BE2C (cell line): ENCODE measurements around the gene GNG7.

Experiments
- DNase-seq: peaks from one replicate; pipeline ENCODE4 v3.0.0-alpha.2; 2020
- H3K27me3 ChIP-seq: fragments of 250-450 bp; sonication (Bioruptor Pico); 2 replicates; pipeline ENCODE4 v1.5.1; 2020; ENCODE audit warnings: mild to moderate bottlenecking
- H3K36me3 ChIP-seq: fragments of 250-450 bp; sonication (Bioruptor Pico); 2 replicates; pipeline ENCODE4 v1.5.1; 2020; ENCODE audit warnings: mild to moderate bottlenecking
- H3K4me1 ChIP-seq: fragments of 250-450 bp; sonication (Bioruptor Pico); 2 replicates; pipeline ENCODE4 v1.5.1; 2020
- H3K4me3 ChIP-seq: 2 replicates; pipeline ENCODE4 v1.5.1; 2011; ENCODE audit warnings: low read depth, low read length
- H3K9me3 ChIP-seq: fragments of 250-450 bp; sonication (Bioruptor Pico); 2 replicates; pipeline ENCODE4 v1.5.1; 2020
- CTCF ChIP-seq: IDR thresholded peaks from 2 replicates; pipeline ENCODE4 v1.5.1; 2012; ENCODE audit warnings: mild to moderate bottlenecking, low read depth, low read length

GNG7 gene

DNA sequence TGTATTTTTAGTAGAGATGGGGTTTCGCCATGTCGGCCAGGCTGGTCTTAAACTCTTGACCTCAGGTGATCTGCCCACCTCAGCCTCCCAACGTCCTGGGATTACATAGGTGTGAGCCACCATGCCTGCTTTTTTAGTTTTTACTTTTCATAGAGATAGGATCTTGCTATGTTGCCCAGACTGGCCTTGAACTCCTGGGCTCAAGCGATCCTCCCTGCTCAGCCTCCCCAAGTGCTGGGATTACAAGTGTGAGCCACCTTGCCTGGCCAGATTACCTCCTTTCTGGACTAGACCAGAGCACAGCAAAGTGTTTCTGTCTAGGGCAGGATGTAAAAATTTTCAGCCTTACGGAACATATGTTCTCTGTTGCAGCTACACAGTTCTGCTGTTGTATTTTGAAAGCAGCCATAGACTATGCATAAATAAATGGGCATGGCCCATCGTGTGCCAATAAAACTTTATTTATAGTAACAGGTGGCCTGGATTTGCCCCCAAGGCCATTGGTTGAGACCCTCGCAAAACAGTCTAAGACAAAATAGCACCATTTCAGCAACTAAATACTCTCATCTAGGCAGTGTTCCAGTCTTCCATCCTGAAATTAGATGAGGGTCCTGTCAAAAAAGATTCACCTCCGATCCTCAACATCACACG lies 36.0 kb downstream of the GNG7 start:
- H3K27me3 ChIP-seq = no peaks in the 10 kb centered on the region
- H3K9me3 ChIP-seq = no peaks in the 10 kb centered on the region
- no peak for TF ChIP-seq CTCF
- no peaks in the 10 kb centered on the region for H3K4me1 ChIP-seq
- no peak for DNase-seq
- H3K4me3 ChIP-seq = no peak overlapping the region
- H3K36me3 ChIP-seq = no peaks in the 10 kb centered on the region

GRCh38 chr19:2665103-2665502 lies 37.4 kb downstream of the GNG7 start:
- no peak for DNase-seq
- TF ChIP-seq CTCF = no peak
- no peaks in the 10 kb centered on the region for H3K4me1 ChIP-seq

GRCh38 chr19:2663920-2664571 lies 38.4 kb downstream of the GNG7 start:
- no peaks in the 10 kb centered on the region for H3K36me3 ChIP-seq
- H3K27me3 ChIP-seq = no peaks in the 10 kb centered on the region
- DNase-seq = no peak
- no peak; the same call in none of the 2 replicates for TF ChIP-seq CTCF
- H3K4me3 ChIP-seq = no peak overlapping the region
- H3K4me1 ChIP-seq = no peaks in the 10 kb centered on the region
- H3K9me3 ChIP-seq = no peaks in the 10 kb centered on the region

More at GRCh38 chr19:2665103-2665502, 37.4 kb downstream of the GNG7 start:
- Histone ChIP-seq H3K36me3 (no peaks in the 10 kb centered on the region), H3K27me3 (no peaks in the 10 kb centered on the region), H3K4me3 (no peak overlapping the region), H3K9me3 (no peaks in the 10 kb centered on the region)

GRCh38 chr19:2661615-2662014 lies 40.9 kb downstream of the GNG7 start:
- no peaks in the 10 kb centered on the region for H3K4me1 ChIP-seq
- peak; percentile 41 for DNase-seq
- no peaks in the 10 kb centered on the region for H3K9me3 ChIP-seq
- H3K4me3 ChIP-seq = no peak overlapping the region
- TF ChIP-seq CTCF = peak; percentile 43
- H3K36me3 ChIP-seq = no peaks in the 10 kb centered on the region
- no peaks in the 10 kb centered on the region for H3K27me3 ChIP-seq

GRCh38 chr19:2659856-2660432 lies 42.5 kb downstream of the GNG7 start:
- TF ChIP-seq CTCF = no peak
- Histone ChIP-seq H3K27me3 (no peaks in the 10 kb centered on the region), H3K4me3 (no peak overlapping the region), H3K9me3 (no peaks in the 10 kb centered on the region), H3K4me1 (no peaks in the 10 kb centered on the region), H3K36me3 (no peaks in the 10 kb centered on the region)
- DNase-seq = no peak

DNA sequence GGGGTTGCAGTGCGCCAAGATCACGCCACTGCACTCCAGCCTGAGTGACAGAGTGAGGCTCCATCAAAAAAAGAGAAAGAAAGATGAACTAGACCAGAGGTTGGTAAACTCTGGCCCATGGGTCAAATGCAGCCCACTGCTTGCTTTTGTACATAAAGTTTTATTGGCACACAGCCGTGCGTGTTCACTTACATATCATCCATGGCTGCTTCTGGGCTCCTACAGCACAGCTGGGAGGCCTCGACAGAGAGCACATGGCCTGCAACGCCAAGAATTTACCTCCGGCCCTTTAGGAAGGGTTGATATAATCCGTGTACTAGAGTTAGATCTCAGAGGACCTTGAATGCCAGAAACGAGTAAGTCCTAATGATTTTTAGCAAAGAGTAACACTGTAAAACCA lies 46.0 kb downstream of the GNG7 start:
- no peak for DNase-seq
- Histone ChIP-seq H3K9me3 (no peaks in the 10 kb centered on the region), H3K27me3 (no peaks in the 10 kb centered on the region; the same call in 1 of the 2 replicates), H3K4me3 (no peak overlapping the region), H3K4me1 (no peaks in the 10 kb centered on the region), H3K36me3 (no peaks in the 10 kb centered on the region)
- TF ChIP-seq CTCF = no peak
